HL-60 (cell line): ENCODE measurements around the gene PTPRD.

Experiments
- CTCF ChIP-seq: IDR thresholded peaks from one replicate; pipeline ENCODE4 v1.5.1; 2011; ENCODE audit warnings: low read length, control low read depth, inconsistent platforms; ENCODE audit not compliant: insufficient read depth
- TF ChIP-seq, protein P1 (sequence below): IDR thresholded peaks from 2 replicates; pipeline ENCODE4 v1.6.1; 2012; ENCODE audit warnings: low read depth; ENCODE audit not compliant: insufficient replicate concordance

- no peak for TF ChIP-seq CTCF
- TF ChIP-seq, protein P1, sequence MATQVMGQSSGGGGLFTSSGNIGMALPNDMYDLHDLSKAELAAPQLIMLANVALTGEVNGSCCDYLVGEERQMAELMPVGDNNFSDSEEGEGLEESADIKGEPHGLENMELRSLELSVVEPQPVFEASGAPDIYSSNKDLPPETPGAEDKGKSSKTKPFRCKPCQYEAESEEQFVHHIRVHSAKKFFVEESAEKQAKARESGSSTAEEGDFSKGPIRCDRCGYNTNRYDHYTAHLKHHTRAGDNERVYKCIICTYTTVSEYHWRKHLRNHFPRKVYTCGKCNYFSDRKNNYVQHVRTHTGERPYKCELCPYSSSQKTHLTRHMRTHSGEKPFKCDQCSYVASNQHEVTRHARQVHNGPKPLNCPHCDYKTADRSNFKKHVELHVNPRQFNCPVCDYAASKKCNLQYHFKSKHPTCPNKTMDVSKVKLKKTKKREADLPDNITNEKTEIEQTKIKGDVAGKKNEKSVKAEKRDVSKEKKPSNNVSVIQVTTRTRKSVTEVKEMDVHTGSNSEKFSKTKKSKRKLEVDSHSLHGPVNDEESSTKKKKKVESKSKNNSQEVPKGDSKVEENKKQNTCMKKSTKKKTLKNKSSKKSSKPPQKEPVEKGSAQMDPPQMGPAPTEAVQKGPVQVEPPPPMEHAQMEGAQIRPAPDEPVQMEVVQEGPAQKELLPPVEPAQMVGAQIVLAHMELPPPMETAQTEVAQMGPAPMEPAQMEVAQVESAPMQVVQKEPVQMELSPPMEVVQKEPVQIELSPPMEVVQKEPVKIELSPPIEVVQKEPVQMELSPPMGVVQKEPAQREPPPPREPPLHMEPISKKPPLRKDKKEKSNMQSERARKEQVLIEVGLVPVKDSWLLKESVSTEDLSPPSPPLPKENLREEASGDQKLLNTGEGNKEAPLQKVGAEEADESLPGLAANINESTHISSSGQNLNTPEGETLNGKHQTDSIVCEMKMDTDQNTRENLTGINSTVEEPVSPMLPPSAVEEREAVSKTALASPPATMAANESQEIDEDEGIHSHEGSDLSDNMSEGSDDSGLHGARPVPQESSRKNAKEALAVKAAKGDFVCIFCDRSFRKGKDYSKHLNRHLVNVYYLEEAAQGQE: no peak
Observed at GRCh38 chr9:8585036-8585435, 2027.8 kb downstream of the PTPRD start.
